ENCODE measurements around the gene DDX41.

DNA sequence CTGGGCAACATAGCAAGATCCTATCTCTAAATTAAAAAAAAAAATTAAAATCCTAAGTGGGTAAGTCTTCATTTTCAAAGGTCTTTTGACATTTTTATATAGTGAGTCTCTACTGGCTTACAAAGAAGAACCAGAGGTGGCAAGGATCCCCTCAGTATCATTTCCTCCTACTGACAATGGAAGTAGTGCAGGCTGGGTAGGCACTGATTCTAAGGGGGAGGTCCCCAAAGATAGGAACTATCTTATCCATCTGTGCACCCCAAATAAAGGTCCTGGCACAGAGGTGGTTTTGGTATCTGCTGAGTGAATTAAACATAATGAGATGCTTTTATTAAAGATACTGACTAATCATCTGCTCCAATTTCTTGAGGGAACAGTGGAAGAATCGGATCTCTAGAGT, 33.4 kb upstream of the DDX41 start:
- TF ChIP-seq, protein P1, sequence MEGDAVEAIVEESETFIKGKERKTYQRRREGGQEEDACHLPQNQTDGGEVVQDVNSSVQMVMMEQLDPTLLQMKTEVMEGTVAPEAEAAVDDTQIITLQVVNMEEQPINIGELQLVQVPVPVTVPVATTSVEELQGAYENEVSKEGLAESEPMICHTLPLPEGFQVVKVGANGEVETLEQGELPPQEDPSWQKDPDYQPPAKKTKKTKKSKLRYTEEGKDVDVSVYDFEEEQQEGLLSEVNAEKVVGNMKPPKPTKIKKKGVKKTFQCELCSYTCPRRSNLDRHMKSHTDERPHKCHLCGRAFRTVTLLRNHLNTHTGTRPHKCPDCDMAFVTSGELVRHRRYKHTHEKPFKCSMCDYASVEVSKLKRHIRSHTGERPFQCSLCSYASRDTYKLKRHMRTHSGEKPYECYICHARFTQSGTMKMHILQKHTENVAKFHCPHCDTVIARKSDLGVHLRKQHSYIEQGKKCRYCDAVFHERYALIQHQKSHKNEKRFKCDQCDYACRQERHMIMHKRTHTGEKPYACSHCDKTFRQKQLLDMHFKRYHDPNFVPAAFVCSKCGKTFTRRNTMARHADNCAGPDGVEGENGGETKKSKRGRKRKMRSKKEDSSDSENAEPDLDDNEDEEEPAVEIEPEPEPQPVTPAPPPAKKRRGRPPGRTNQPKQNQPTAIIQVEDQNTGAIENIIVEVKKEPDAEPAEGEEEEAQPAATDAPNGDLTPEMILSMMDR (IDR thresholded peaks at IDR 0.05; ENCODE audit: low read length) = no peak
- no peak for TF ChIP-seq EZH2 (IDR thresholded peaks at IDR 0.05; ENCODE audit: borderline replicate concordance, low read length)

Data from OCI-LY1 (cell line).